Measurements from ENCODE around the gene EGF.
"Not testable (repeated sequence)": the region's sequence is repeated elsewhere in the genome, so short reads cannot be mapped to it uniquely, and the experiment has no call there.

Gene EGF

DNA sequence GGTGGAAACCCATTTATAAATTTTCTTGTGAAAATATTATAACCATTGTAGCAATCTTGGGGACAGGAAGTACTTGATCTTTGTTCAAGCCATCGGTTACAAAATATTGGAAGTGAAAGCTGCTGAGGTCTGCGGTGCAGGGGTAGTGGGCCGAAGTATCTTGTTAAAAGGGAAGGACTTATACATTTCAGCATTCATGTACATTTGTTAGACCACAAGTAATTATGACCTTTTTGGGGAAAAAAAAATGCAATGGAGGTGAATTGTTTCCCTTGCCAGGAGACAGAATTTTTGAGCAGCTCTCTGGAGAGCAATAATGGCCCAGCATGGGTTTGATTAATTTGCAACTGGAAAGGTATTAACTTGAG is 121.3 kb downstream of the EGF start:
- TF ChIP-seq, protein P1, sequence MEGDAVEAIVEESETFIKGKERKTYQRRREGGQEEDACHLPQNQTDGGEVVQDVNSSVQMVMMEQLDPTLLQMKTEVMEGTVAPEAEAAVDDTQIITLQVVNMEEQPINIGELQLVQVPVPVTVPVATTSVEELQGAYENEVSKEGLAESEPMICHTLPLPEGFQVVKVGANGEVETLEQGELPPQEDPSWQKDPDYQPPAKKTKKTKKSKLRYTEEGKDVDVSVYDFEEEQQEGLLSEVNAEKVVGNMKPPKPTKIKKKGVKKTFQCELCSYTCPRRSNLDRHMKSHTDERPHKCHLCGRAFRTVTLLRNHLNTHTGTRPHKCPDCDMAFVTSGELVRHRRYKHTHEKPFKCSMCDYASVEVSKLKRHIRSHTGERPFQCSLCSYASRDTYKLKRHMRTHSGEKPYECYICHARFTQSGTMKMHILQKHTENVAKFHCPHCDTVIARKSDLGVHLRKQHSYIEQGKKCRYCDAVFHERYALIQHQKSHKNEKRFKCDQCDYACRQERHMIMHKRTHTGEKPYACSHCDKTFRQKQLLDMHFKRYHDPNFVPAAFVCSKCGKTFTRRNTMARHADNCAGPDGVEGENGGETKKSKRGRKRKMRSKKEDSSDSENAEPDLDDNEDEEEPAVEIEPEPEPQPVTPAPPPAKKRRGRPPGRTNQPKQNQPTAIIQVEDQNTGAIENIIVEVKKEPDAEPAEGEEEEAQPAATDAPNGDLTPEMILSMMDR (IDR thresholded peaks at IDR 0.05; ENCODE audit: extremely low read depth, missing control alignments): no peak
- peak; percentile 51 for DNase-seq (ENCODE audit: low spot score)

DNA sequence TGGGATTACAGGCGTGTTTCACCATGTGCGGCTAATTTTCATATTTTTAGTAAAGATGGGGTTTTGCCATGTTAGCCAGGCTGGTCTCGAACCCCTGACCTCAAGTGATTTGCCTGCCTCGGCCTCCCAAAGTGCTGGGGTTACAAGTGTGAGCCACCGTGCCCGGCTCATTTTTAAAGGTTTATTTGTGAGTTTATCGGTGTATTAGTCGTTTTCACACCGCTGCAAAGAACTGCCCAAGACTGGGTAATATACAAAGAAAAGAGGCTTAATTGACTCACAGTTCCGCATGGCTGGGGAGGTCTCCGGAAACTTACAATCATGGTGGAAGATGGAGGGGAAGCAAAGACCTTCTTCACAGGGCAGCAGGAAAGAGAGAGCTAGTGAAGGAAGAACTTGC is 126.5 kb downstream of the EGF start:
- DNase-seq (ENCODE audit: low spot score): not testable (repeated sequence)

DNA sequence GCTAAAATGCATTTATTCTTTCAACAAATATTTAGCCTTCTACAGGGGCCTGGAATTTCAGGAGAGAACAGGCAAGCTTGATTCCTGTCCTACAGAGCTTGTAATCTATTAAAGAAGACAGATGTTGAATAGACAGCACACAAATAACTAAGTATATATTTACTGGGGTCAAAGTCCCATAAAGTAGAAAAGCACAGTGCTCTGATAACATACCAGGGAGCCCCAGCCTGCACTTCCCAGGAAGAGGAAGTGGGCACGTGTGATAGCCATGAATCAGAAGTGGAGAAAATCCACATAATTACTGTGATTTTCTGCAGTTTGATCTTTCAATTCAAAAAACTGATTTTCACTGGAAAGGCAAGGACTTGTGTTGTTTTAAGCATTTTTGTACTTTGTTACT is 129.1 kb downstream of the EGF start:
- TF ChIP-seq, protein P1 (IDR thresholded peaks at IDR 0.05; ENCODE audit: extremely low read depth, missing control alignments): no peak

DNA sequence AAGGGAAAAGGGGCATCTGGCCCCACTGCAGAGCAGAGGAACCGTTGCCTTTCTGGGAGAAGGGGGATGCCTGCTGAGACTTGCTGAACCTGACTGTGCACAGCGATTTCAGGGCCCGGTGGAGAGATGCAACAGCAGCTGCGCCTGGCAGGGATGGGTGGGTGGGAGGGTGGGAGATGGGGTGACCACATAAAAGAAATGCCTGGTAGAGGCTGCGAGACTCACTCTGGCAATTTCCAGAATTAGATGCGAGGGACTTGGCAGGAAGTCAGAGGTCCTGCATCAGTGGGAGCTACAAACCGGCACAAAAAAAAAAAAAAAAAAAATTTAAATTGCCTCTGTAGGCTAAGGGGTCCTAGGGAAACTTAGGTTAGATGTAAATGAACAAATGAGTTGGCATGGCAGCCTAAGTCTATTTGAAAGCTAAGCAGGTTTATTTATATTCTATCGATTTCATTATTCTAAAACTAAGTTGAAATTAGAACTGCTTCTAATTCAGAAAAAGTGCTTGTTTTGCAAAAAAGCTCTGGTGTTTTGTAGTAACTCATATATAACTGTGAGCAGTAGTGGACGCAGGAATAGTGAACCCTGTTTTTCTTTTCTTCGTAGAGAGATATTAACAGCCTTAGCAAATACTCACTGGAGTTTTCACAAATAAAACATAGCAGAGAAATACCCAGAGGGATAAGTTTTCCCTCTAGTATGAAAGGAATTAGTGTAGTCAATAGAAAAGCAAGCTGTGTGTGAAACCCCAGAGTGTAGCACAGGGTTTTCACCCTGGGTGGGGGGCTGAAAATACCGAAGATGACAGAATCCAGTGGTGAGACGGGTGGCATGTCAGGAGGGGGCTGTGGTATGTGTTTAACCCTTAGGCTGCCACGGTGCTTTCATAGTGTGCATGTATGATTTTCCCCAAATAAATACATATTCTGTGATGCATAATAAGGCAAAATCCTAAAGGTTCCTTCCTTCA is 130.1 kb downstream of the EGF start:
- DNase-seq (ENCODE audit: low spot score): no peak
- TF ChIP-seq, protein P1 (IDR thresholded peaks at IDR 0.05; ENCODE audit: extremely low read depth, missing control alignments): no peak

More for the DNA sequence above, 129.1 kb downstream of the EGF start:
- DNase-seq (ENCODE audit: low spot score): no peak

DNA sequence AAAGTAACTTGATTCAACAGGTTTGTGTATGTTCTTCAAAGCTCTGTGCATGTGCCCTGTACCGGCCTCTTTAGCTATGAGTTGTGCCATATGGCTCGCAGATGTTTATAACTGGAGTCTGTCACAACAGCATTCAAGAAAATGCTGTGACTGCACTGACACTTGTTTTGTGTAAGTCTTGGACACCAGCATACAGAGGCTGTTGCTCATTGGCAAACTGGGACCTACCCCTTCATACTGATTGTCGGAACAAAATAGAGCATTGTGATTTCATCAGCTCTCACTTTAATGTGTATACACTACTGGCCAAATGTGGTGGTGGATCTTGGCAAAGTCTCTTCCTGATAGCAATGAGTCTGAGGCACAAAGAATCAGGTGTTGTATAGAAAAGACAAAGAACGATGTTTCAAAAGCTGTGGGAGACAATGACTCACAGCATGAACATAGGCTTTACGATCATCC is 133.9 kb downstream of the EGF start:
- DNase-seq (ENCODE audit: low spot score): no peak
- TF ChIP-seq, protein P1 (IDR thresholded peaks at IDR 0.05; ENCODE audit: extremely low read depth, missing control alignments): no peak

DNA sequence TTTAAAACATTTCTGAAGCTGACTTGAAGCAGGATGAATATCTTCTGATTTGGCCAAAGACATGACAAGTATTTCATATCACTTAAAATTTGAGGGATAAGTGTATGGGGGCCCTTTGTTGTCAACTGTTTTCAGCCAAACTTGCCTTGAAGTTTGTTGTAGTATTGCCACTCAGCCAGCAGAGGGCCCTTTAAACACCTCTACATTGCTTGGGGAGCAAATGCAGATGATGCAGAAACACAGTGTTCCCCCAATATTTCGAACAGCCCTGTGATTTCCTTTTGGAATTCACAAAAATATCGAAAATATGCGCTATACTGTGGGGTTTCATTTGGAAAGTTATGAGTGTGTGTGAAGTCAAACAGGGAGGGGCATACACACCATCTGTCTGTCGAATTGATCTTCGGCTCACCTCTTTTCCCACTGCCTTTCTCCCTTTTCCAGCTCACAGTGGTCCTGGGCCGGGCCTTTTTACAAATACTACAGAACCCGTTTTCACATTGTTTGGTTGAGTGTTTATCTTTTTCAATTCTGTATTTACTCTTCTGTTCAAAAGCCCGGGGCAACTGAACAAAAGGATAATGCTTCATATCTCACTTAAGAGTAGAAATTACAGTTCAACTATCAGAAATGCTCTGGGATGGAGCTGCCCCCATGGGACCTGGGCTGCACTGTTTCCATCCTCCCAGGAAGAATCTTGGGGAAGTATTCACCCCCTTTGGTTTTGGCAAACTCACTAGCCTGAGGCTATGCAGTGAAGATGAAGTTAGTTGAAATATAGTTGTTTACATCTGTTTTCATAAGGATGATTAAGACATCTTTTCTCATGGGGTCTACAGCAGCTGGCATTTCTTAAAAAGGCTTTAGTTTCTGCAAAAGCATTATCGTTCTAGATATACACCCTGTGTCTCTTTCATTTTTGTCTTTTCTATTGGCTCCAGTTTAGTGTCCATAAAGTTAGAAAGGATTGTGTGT is 137.6 kb downstream of the EGF start:
- TF ChIP-seq, protein P1 (IDR thresholded peaks at IDR 0.05; ENCODE audit: extremely low read depth, missing control alignments): peak; percentile 67
- DNase-seq (ENCODE audit: low spot score): peak; percentile 44

DNA sequence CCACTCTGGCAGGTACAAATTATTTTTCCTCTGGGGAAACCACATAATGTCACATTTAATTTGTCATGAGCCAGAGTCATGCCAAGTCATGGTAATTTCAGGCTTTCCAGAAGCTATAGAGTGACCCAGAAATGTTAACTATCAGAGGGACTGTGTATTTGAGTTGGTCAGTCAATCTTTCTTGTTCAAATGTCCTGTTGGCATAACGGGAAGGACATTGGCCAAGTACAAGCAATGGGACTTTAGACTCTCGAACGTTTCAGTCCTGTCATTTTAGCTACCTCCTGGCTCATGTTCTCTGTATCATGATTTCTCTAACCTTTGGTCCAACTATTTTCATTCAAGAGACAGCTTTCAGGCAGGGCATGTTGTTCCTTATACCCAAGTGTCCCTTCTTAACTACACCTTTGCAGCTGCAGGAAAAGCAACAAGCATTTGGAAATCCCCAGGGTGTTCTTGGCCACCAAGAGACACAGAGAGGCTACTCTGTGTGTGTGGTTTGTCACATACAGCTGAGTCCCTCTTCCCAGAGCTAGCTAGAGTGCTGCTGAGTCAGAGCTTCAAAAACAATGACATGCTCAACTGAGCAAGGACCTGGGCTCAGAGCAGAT is 142.6 kb downstream of the EGF start:
- TF ChIP-seq, protein P1 (IDR thresholded peaks at IDR 0.05; ENCODE audit: extremely low read depth, missing control alignments): no peak
- DNase-seq (ENCODE audit: low spot score): peak; percentile 52

All from GM20000 (cell line).